Activated CD4-positive, alpha-beta T cell treated with anti-CD3 and anti-CD28 coated beads for 36 hours (primary cell): Measurements from ENCODE around the gene ZNF280A. TPM values are rescaled to one million over a fixed set of nuclear protein-coding genes. Genes with fewer than 3 reads are reported as not detected.

Source experiments
- ATAC-seq: fragments of 200-7000 bp; cut with Tn5 transposase; one replicate; pipeline ENCODE4 v1.10.0; 2021; ENCODE audit warnings: mild to moderate bottlenecking, moderate library complexity
- CTCF ChIA-PET: fragments of 350-600 bp; sonication (Branson Sonifier 250); formaldehyde crosslinking; loops from one replicate; lab custom pipeline; 2021; ENCODE audit warnings: antibody characterized with exemption; lab: Charles Lee
- POLR2A ChIA-PET: fragments of 350-600 bp; sonication (Branson Sonifier 250); formaldehyde crosslinking; loops from one replicate; lab custom pipeline; 2021; ENCODE audit warnings: antibody characterized with exemption, inconsistent platforms; lab: Charles Lee
- DNase-seq: peaks from one replicate; pipeline ENCODE4 v3.0.0-alpha.2; 2020
- H3K27ac Mint-ChIP-seq: one replicate; pipeline ENCODE4 v1.8.0; 2021; ENCODE audit warnings: mixed read lengths
- H3K27me3 Mint-ChIP-seq: one replicate; pipeline ENCODE4 v1.8.0; 2021; ENCODE audit warnings: mixed read lengths
- H3K36me3 Mint-ChIP-seq: one replicate; pipeline ENCODE4 v1.8.0; 2021; ENCODE audit warnings: low read depth, mixed read lengths
- H3K4me1 Mint-ChIP-seq: one replicate; pipeline ENCODE4 v1.8.0; 2021; ENCODE audit warnings: mixed read lengths
- H3K4me3 Mint-ChIP-seq: one replicate; pipeline ENCODE4 v1.8.0; 2021; ENCODE audit warnings: mild to moderate bottlenecking, moderate library complexity, mixed read lengths
- H3K9me3 Mint-ChIP-seq: one replicate; pipeline ENCODE4 v1.8.0; 2021; ENCODE audit warnings: low read depth, mixed read lengths
- intact Hi-C, 2 experiments: fragments of 100-400 bp; cut with DNase I in 1 of 2; cut with micrococcal nuclease in 1 of 2; formaldehyde crosslinking; loops; one replicate each; pipeline versions ENCODE4 v1.14.2 to v1.15.1; 2022 to 2024; cut with DNase I, micrococcal nuclease
- total RNA-seq, 2 experiments: library from RNA; stranded (reverse); gene quantifications; one replicate each; pipeline ENCODE4 v1.2.3, GENCODE V29; 2021

The ZNF280A gene
- total RNA-seq, 2 experiments from 2014 or later, result not detected

GRCh38 chr22:22465782-22466181, 54.3 kb downstream of the ZNF280A start:
- CTCF ChIA-PET, result interaction anchor here (0.8 to 3.1 kb wide), 4 partner anchors 16 to 489 kb away, joined by 3 to 12 read pairs (median 4); no protein-coding TSS in a partner anchor
- Mint-ChIP-seq H3K9me3 (peaks cover 15% of the 10 kb centered on the region), H3K27me3 (peaks cover 35% of the 10 kb centered on the region), H3K27ac (no peak overlapping the region), H3K4me1 (no peaks in the 10 kb centered on the region), H3K36me3 (peaks cover 3% of the 10 kb centered on the region), H3K4me3 (no peak overlapping the region)
- intact Hi-C loops, result loop anchor here (2.0 to 10.0 kb wide), 4 partner anchors 89 to 489 kb away; partner anchors contain the start of gene PRAME (in 2 of the 2)
- POLR2A ChIA-PET, result interaction anchor here (0.6 kb wide), 1 partner anchor 340 kb away, joined by 3 read pairs; no protein-coding TSS in a partner anchor
- no peak for ATAC-seq
- DNase-seq, result no peak

GRCh38 chr22:22465094-22465602, 54.9 kb downstream of the ZNF280A start:
- peaks cover 37% of the 10 kb centered on the region for H3K27me3 Mint-ChIP-seq
- H3K4me3 Mint-ChIP-seq, result no peak overlapping the region
- no peak for DNase-seq
- no peaks in the 10 kb centered on the region for H3K4me1 Mint-ChIP-seq
- ChIA-PET CTCF (interaction anchor here (0.8 to 3.1 kb wide), 4 partner anchors 9 to 244 kb away, joined by 3 to 12 read pairs (median 4); no protein-coding TSS in a partner anchor), POLR2A (interaction anchor here (0.6 kb wide), 2 partner anchors 120 to 341 kb away, joined by 3 read pairs; no protein-coding TSS in a partner anchor)
- H3K27ac Mint-ChIP-seq, result no peak overlapping the region
- no peak for ATAC-seq
- peaks cover 16% of the 10 kb centered on the region for H3K9me3 Mint-ChIP-seq
- peaks cover 3% of the 10 kb centered on the region for H3K36me3 Mint-ChIP-seq
- intact Hi-C loops, result loop anchor here (2.0 to 10.0 kb wide), 4 partner anchors 90 to 490 kb away; partner anchors contain the start of gene PRAME (in 2 of the 2)

GRCh38 chr22:22464541-22465054, 55.5 kb downstream of the ZNF280A start:
- ChIA-PET POLR2A (interaction anchor here (0.6 kb wide), 1 partner anchor 120 kb away, joined by 3 read pairs; no protein-coding TSS in a partner anchor), CTCF (interaction anchor here (0.6 to 3.1 kb wide), 22 partner anchors 8 to 281 kb away, joined by 3 to 13 read pairs (median 4); no protein-coding TSS in a partner anchor)
- intact Hi-C loops, result loop anchor here (1.0 to 10.0 kb wide), 10 partner anchors 90 to 490 kb away; partner anchors contain the start of gene PRAME (in 2 of the 2)
- Mint-ChIP-seq H3K27ac (no peak overlapping the region), H3K36me3 (peaks cover 1% of the 10 kb centered on the region), H3K27me3 (peaks cover 34% of the 10 kb centered on the region), H3K4me1 (no peaks in the 10 kb centered on the region), H3K9me3 (peaks cover 16% of the 10 kb centered on the region), H3K4me3 (no peak overlapping the region)
- ATAC-seq (no peak), DNase-seq (no peak)

- Mint-ChIP-seq H3K4me3 (no peak overlapping the region), H3K36me3 (peaks cover under 1% of the 10 kb centered on the region), H3K9me3 (peaks cover 16% of the 10 kb centered on the region), H3K27ac (no peak overlapping the region), H3K27me3 (peaks cover 33% of the 10 kb centered on the region), H3K4me1 (no peaks in the 10 kb centered on the region)
- ChIA-PET POLR2A (no interaction called here), CTCF (interaction anchor here (0.6 to 3.1 kb wide), 30 partner anchors 9 to 299 kb away, joined by 3 to 13 read pairs (median 4); partner anchors contain the start of gene ZNF280B)
- peak; percentile 71 for DNase-seq
- no peak for ATAC-seq
- intact Hi-C loops, result loop anchor here (1.0 to 10.0 kb wide), 10 partner anchors 91 to 491 kb away; partner anchors contain the start of gene PRAME (in 2 of the 2)
Measured at GRCh38 chr22:22463855-22464540, 56.1 kb downstream of the ZNF280A start.

Other genes with a start within 250 kb of the ZNF280A start
- gene ZNF280B, start 11.5 kb downstream of the ZNF280A start, total RNA-seq, result 1 to 10 TPM; 2.5 to 3.7 TPM
- gene PRAME, start 39.0 kb upstream of the ZNF280A start, total RNA-seq, result under 1 TPM in 1 of 2 experiments, not detected in 1; 0.09 TPM
- not detected for gene GGTLC2, start 124.3 kb upstream of the ZNF280A start, total RNA-seq